Measurements from ENCODE around the gene STIP1.

The STIP1 gene

DNA sequence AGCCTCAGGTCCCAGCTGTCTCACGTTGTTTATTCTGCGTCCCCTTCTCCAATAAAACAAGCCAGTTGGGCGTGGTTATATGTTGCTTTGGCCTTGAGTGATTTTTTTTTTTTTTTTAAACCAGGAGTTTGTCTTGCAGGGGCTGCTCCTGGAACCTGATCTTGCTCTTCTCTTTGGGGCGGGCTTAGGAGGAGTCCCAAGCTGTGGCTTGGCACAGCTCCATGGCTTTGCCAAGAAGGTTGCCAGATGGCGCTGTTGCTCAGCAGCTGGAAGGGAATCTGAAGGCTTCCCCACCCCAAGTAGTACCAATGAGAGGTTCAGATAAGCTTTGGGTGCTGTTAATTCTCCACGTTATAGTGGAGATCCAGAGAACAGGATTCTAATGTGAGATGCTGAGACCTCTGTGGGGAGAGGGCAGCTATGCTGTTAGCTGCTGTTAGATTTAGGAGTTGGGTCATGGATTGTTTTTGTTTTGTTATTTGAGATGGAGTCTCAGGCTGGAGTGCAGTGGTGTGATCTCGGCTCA lies 18.6 kb downstream of the STIP1 start:
- Histone ChIP-seq H4K20me1 (ENCODE audit: insufficient read depth, low read length) (no peaks in the 10 kb centered on the region), H3K4me2 (ENCODE audit: low read depth, low read length) (no peak overlapping the region), H3K4me1 (ENCODE audit: low read length) (peaks cover 10% of the 10 kb centered on the region), H3K9me3 (replicated peaks; ENCODE audit: insufficient read depth, low read length) (no peaks in the 10 kb centered on the region), H3K27me3 (replicated peaks; ENCODE audit: insufficient read depth, low read length) (no peaks in the 10 kb centered on the region), H2AFZ (ENCODE audit: low read length) (no peak overlapping the region), H3K27ac (ENCODE audit: low read length) (no peak overlapping the region), H3K4me3 (ENCODE audit: low read length) (no peak overlapping the region), H3K9me2 (replicated peaks; ENCODE audit: insufficient read depth, low read length) (no peaks in the 10 kb centered on the region), H3K79me2 (ENCODE audit: low read length) (peaks cover 37% of the 10 kb centered on the region), H3K9ac (ENCODE audit: low read length) (no peak overlapping the region), H3K36me3 (replicated peaks; ENCODE audit: insufficient read depth, low read length) (peaks cover 17% of the 10 kb centered on the region; the same call in 1 of the 2 replicates), H3F3A (ENCODE audit: insufficient read depth, low read length) (no peaks in the 10 kb centered on the region; the same call in none of the 2 replicates)
- no peak for TF ChIP-seq EZH2 (optimal IDR thresholded peaks at IDR 0.05; ENCODE audit: low read depth, low read length)
- TF ChIP-seq, protein P1, sequence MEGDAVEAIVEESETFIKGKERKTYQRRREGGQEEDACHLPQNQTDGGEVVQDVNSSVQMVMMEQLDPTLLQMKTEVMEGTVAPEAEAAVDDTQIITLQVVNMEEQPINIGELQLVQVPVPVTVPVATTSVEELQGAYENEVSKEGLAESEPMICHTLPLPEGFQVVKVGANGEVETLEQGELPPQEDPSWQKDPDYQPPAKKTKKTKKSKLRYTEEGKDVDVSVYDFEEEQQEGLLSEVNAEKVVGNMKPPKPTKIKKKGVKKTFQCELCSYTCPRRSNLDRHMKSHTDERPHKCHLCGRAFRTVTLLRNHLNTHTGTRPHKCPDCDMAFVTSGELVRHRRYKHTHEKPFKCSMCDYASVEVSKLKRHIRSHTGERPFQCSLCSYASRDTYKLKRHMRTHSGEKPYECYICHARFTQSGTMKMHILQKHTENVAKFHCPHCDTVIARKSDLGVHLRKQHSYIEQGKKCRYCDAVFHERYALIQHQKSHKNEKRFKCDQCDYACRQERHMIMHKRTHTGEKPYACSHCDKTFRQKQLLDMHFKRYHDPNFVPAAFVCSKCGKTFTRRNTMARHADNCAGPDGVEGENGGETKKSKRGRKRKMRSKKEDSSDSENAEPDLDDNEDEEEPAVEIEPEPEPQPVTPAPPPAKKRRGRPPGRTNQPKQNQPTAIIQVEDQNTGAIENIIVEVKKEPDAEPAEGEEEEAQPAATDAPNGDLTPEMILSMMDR (IDR thresholded peaks at IDR 0.05; ENCODE audit: low read length): peak; percentile 71
- DNase-seq: peak; percentile 65

DNA sequence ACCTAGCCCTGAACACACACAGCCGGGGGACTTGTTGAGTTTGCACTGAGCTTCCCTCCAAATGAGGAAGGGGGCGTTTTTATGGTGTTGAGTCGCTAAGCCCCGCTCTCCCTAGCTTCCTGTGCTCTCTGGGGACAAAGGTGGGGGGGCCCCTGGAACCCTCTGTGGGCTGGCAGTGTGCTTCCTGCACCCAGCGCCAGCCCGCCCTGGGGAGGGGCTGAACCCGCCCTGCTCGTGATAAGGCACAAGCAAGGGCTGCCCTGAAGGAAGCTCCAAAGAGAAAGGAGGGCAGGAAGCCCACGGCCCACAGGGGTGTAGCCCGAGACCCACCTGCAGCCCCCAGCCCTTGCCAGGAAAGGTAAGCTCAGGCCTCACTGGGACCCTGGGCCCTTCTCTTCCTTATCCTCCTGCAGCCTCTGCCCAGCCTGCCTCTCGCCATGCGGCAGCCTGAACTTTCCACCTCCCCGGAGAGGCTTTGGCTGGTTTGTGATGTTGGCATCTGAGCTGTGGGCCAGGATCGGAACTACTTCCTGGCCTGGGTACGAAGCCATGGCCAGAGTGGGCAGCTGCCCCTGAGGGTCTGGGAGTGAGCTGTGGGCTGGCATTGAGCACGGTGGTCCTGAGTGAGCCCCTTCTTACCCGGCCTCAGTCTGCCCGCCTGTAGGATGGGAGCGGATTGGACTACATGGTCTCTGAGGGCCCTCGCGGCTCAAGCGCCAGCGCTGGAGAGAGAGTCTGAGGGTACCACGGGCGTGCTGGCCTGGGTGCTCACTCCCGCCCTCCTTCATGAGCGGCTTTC lies 20.7 kb downstream of the STIP1 start, which contains the start of gene FERMT3:
Gene FERMT3 (plus strand): TSS at position 265 of the 799 bp plus-strand sequence. CDS start 644 bp downstream, outside the sequence.
- DNase-seq: peak; percentile 46
- no peaks in the 10 kb centered on the region; the same call in 1 of the 2 replicates for H3F3A ChIP-seq (ENCODE audit: insufficient read depth, low read length)
- no peaks in the 10 kb centered on the region for H3K9me2 ChIP-seq (replicated peaks; ENCODE audit: insufficient read depth, low read length)
- peaks cover 8% of the 10 kb centered on the region; the same call in 1 of the 2 replicates for H3K36me3 ChIP-seq (replicated peaks; ENCODE audit: insufficient read depth, low read length)
- H3K27ac ChIP-seq (ENCODE audit: low read length): peak within 1 kb of the TSS; percentile 56; the same call in 1 of the 2 replicates
- H3K79me2 ChIP-seq (ENCODE audit: low read length): peaks cover 19% of the 10 kb centered on the region
- H2AFZ ChIP-seq (ENCODE audit: low read length): peak within 1 kb of the TSS; percentile 37; the same call in 1 of the 2 replicates
- peak within 1 kb of the TSS; percentile 70 for H3K4me3 ChIP-seq (ENCODE audit: low read length)
- no peaks in the 10 kb centered on the region for H3K9me3 ChIP-seq (replicated peaks; ENCODE audit: insufficient read depth, low read length)
- TF ChIP-seq EZH2 (optimal IDR thresholded peaks at IDR 0.05; ENCODE audit: low read depth, low read length) (no peak), EZH2phosphoT487 (IDR thresholded peaks at IDR 0.05; ENCODE audit: low read length) (no peak)
- TF ChIP-seq, protein P1 (IDR thresholded peaks at IDR 0.05; ENCODE audit: low read length): no peak
- H4K20me1 ChIP-seq (ENCODE audit: insufficient read depth, low read length): no peaks in the 10 kb centered on the region
- H3K9ac ChIP-seq (ENCODE audit: low read length): peak within 1 kb of the TSS; percentile 67
- peak within 1 kb of the TSS; percentile 74 for H3K4me2 ChIP-seq (ENCODE audit: low read depth, low read length)
- H3K4me1 ChIP-seq (ENCODE audit: low read length): peaks cover 10% of the 10 kb centered on the region
- no peaks in the 10 kb centered on the region for H3K27me3 ChIP-seq (replicated peaks; ENCODE audit: insufficient read depth, low read length)

DNA sequence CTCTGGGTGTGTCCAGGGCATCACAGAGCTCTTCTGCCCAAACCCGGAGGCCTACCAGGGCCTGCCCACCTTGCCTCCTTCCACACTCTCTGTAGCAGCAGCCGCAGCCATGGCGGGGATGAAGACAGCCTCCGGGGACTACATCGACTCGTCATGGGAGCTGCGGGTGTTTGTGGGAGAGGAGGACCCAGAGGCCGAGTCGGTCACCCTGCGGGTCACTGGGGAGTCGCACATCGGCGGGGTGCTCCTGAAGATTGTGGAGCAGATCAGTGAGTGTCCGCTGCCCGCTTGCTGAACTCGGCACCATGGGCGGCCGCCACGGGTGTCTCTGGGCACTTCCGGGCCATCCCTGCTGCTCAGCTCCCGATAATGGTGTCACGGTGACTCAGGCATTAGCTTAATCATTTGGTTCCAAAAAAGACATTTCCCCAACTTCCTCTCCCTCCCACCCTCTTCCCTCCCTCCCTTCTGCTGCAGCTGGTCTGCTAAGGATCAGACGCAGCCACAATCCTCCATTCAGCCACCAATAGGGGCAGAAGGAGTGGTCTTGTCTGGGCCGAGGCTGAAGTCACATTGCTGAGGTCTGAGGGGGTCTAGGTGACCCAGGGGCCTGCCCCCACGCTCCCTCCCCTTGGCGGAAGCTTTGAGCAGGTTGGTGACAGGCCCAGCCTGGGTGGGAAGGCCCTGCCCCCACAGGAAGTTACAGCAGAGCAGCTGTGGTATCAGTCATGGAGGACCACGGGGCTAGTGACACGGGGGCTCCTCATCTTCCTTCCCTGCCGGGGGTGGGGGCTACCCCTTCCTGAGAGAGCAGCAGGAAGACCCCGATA lies 21.5 kb downstream of the STIP1 start:
- no peaks in the 10 kb centered on the region for H3K9me2 ChIP-seq (replicated peaks; ENCODE audit: insufficient read depth, low read length)
- H2AFZ ChIP-seq (ENCODE audit: low read length): peak overlapping the region; percentile 37; the same call in 1 of the 2 replicates
- H3K4me2 ChIP-seq (ENCODE audit: low read depth, low read length): peak overlapping the region; percentile 74
- TF ChIP-seq EZH2 (optimal IDR thresholded peaks at IDR 0.05; ENCODE audit: low read depth, low read length) (no peak), EZH2phosphoT487 (IDR thresholded peaks at IDR 0.05; ENCODE audit: low read length) (no peak)
- TF ChIP-seq, protein P1 (IDR thresholded peaks at IDR 0.05; ENCODE audit: low read length): no peak
- H3K36me3 ChIP-seq (replicated peaks; ENCODE audit: insufficient read depth, low read length): peaks cover 6% of the 10 kb centered on the region; the same call in 1 of the 2 replicates
- H3F3A ChIP-seq (ENCODE audit: insufficient read depth, low read length): no peaks in the 10 kb centered on the region; the same call in 1 of the 2 replicates
- DNase-seq: no peak
- H3K79me2 ChIP-seq (ENCODE audit: low read length): peaks cover 14% of the 10 kb centered on the region
- peaks cover 10% of the 10 kb centered on the region for H3K4me1 ChIP-seq (ENCODE audit: low read length)
- H3K27me3 ChIP-seq (replicated peaks; ENCODE audit: insufficient read depth, low read length): no peaks in the 10 kb centered on the region
- H4K20me1 ChIP-seq (ENCODE audit: insufficient read depth, low read length): no peaks in the 10 kb centered on the region
- peak overlapping the region; percentile 56; the same call in 1 of the 2 replicates for H3K27ac ChIP-seq (ENCODE audit: low read length)
- H3K9ac ChIP-seq (ENCODE audit: low read length): peak overlapping the region; percentile 67; the same call in 1 of the 2 replicates
- H3K4me3 ChIP-seq (ENCODE audit: low read length): peak overlapping the region; percentile 70
- no peaks in the 10 kb centered on the region for H3K9me3 ChIP-seq (replicated peaks; ENCODE audit: insufficient read depth, low read length)

Measured in MM.1S (cell line).